GM19463 (cell line): ENCODE results near the gene FBXO8.

Experiments
- ATAC-seq: cut with Tn5 transposase; IDR thresholded peaks from one replicate; pipeline ENCODE4 v1.9.1; 2021; ENCODE audit warnings: mild to moderate bottlenecking, moderate library complexity; ENCODE audit not compliant: unreplicated experiment

Gene FBXO8

GRCh38 chr4:174252412-174252811, 31.1 kb downstream of the FBXO8 start:
- ATAC-seq: no peak

DNA sequence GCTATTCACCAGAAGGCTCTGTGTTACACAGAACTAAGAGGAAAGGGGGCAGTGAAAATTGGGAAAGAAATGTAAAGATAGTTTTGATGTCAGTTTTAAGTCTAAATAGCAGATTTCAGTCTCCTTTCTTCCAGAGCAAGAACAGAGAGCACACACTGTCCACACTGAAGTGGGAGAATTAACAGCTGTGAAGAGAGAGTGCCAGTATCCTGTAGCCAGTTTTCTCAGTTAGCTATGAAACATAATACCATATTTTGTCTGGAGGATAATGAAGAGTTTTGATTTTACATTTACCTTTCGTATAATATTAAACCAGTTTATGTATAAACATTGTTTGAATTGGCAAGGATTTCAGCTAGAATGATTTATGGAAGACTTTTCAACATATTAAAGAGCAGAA, 35.1 kb downstream of the FBXO8 start:
- ATAC-seq: no peak

GRCh38 chr4:174245714-174246113, 37.8 kb downstream of the FBXO8 start:
- no peak for ATAC-seq

DNA sequence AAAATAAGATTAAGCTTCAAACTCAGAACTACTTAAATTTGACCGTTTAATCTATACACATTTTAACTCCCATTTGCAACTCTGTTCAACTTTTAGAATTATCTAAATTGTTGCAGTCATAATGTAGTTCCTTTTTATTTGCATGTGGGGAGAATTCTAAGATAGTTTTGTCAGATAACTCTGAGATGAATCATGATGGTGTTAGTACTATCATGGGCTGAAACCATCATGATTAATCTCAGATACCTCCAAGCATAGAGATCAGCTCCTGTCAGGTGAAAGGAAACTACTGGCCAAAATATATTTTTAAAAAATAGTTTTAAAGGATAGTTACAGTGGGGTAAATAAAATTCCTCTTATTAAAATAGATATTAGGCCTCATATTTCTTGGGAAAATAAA, 39.0 kb downstream of the FBXO8 start:
- ATAC-seq: peak; percentile 61

- ATAC-seq: no peak
Observed at GRCh38 chr4:174241162-174241561, 42.3 kb downstream of the FBXO8 start.

GRCh38 chr4:174236359-174236758, 47.1 kb downstream of the FBXO8 start:
- no peak for ATAC-seq

GRCh38 chr4:174230680-174231079, 52.8 kb downstream of the FBXO8 start:
- ATAC-seq: no peak

- ATAC-seq: no peak
Observed at GRCh38 chr4:174230148-174230547, 53.3 kb downstream of the FBXO8 start.

- no peak for ATAC-seq
Observed at GRCh38 chr4:174228988-174229387, 54.5 kb downstream of the FBXO8 start.

- ATAC-seq: no peak
Observed at GRCh38 chr4:174225349-174226049, 58.0 kb downstream of the FBXO8 start.

DNA sequence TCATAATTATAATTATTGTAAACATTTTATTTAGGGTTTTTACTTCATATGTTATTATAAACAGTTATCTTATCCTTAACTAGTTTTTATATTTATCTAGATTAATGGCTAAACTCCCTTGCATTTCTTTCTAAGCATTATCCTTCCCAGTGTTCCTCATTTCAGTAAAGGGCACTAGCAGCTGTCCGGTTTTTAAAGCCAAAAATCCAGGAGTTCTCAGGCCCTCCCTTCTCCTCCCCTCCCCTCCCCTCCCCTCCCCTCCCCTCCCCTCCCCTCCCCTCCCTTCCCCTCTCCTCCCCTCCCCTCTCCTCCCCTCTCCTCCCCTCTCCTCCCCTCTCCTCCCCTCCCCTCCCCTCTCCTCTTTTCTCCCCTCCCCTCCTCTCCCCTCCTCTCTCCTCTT, 58.9 kb downstream of the FBXO8 start:
- no peak for ATAC-seq

DNA sequence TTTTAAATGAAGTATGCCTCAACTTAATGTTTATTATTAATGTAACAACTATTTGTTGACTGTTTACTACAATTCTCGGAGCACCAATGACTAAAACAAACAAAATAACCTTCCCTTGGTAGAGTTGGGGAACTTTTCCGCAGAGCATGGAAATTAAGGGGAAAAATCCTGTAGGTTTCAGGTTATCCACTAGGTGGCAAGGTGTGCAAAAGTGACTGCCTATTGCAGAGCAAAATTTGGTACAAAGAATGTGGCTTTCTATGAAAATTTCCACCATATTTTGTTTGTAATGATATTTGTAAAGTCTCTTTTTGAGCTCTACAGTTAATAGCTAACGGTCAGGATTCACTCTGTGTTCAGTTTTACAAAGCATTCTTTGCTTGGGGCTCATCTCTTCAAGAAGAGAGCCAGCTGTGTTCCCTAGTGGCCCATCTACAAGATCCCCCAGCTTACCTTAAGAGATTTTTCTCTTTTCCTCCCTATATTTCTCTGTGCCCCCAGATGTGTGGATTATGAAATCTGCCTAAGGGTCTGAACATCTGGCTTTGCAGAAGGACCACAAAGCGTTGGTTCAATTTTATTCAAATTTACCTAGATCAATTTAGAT, 61.1 kb downstream of the FBXO8 start:
- ATAC-seq: peak; percentile 72

- ATAC-seq: no peak
Observed at GRCh38 chr4:174218127-174218790, 65.2 kb downstream of the FBXO8 start.

- ATAC-seq: no peak
Observed at GRCh38 chr4:174217273-174218126, 66.0 kb downstream of the FBXO8 start.

GRCh38 chr4:174216799-174217272, 66.6 kb downstream of the FBXO8 start:
- ATAC-seq: no peak

GRCh38 chr4:174215961-174216680, 67.3 kb downstream of the FBXO8 start:
- no peak for ATAC-seq

DNA sequence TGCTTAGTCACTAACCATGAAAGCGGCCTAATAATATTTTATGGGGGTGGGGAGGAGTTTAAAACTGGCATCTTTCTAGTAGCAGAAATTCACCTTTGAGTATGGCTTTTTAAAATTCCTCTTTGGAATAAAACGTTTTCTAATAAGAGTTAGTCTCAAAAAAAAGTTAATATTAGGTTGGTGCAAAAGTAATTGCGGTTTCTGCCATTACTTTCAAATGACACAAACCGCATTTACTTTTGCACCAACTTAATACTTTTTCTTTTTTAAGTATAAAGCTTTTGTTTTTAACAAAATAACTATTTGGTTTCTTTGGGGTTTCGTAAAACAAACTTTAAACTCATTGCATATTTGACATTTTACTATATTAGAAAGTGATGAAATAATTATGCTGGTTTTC, 68.4 kb downstream of the FBXO8 start:
- no peak for ATAC-seq

- peak; percentile 46 for ATAC-seq
Observed at GRCh38 chr4:174214101-174214878, 69.2 kb downstream of the FBXO8 start.

DNA sequence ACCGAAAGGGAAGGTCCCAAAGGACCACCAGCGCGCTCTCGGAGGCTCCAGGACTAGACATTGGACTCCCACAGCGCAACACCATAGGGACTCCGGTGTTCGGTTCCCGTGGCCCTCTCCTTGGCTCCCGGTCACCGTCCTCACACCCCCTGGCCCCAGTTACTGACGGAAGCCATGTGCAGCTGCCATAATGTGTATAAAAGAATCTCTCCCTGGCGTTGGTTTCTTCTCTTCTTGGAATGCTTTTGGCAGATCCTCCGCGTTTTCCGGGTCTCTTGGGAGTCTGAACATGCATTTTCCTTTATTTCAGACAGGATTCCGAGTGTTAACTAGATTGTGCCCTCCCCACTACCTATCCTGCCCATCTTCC, 69.8 kb downstream of the FBXO8 start:
- ATAC-seq: no peak

GRCh38 chr4:174212061-174212460, 71.4 kb downstream of the FBXO8 start:
- ATAC-seq: no peak
